Measurements from ENCODE around the gene XXYLT1. TPM values are rescaled to one million over a fixed set of nuclear protein-coding genes. Genes with fewer than 3 reads are reported as not detected.

Gene XXYLT1
- total RNA-seq, 4 donors from 2014 or later = 6.0 to 16.1 (median 9.6) TPM

GRCh38 chr3:195181113-195181498 is 89.9 kb downstream of the XXYLT1 start:
- ATAC-seq (ENCODE audit: low FRiP score) (no peak), DNase-seq (ENCODE audit: low spot score) (no peak)

GRCh38 chr3:195180490-195181112 is 90.4 kb downstream of the XXYLT1 start:
- DNase-seq (ENCODE audit: low spot score) (no peak), ATAC-seq (ENCODE audit: low FRiP score) (no peak)
- no peak for TF ChIP-seq CTCF (IDR thresholded peaks at IDR 0.05)

More at GRCh38 chr3:195181113-195181498, 89.9 kb downstream of the XXYLT1 start:
- TF ChIP-seq CTCF (IDR thresholded peaks at IDR 0.05) = no peak

GRCh38 chr3:195179776-195180489 is 91.0 kb downstream of the XXYLT1 start:
- peak; percentile 30 for ATAC-seq (ENCODE audit: low FRiP score)
- no peak for DNase-seq (ENCODE audit: low spot score)
- no peak for TF ChIP-seq CTCF (IDR thresholded peaks at IDR 0.05)

GRCh38 chr3:195178124-195178910 is 92.6 kb downstream of the XXYLT1 start:
- DNase-seq (ENCODE audit: low spot score) = no peak
- TF ChIP-seq CTCF (IDR thresholded peaks at IDR 0.05) = no peak
- ATAC-seq (ENCODE audit: low FRiP score) = no peak

- DNase-seq (ENCODE audit: low spot score) = no peak
- TF ChIP-seq CTCF (IDR thresholded peaks at IDR 0.05) = no peak
- ATAC-seq (ENCODE audit: low FRiP score) = no peak
Measured at GRCh38 chr3:195177422-195178123, 93.4 kb downstream of the XXYLT1 start.

GRCh38 chr3:195176776-195177175 is 94.2 kb downstream of the XXYLT1 start:
- no peak for ATAC-seq (ENCODE audit: low FRiP score)
- no peak for DNase-seq (ENCODE audit: low spot score)
- TF ChIP-seq CTCF (IDR thresholded peaks at IDR 0.05) = no peak
